NCI-H1436 (cell line): ENCODE measurements around the gene ROR2.

Experiments used
- DNase-seq: peaks from one replicate; lab custom pipeline; 2025; lab: John Stamatoyannopoulos, UW

ROR2 gene

DNA sequence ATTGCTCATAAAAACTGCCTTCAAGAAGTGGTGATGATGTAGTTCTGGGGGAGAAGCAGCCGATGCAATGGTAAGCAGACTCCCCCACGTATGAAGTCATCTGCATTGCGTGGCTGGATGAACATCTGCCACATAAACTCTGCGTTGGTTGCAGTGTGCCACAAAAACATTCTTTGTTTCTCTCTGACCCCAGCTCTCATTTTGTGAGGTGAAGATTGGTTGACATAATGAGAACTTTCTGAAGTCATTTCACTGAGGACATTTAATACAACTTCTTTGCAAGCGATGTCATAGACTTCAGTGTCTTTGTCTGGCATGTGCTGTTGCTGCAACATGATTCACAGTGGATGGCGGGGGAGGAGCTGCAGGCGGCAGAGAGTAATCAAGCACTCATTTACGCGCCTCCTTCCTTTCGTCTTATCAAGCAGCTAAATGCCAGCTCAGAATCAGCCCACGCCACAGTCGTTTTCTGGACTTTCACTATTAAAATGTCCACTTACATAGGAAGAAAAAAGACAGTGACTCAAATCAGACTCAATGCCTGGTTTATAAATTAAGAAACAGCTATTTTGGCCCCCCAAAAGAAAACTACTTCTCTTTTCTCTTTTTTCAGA lies 434.8 kb downstream of the ROR2 start:
- DNase-seq: no peak
